GM21528 (cell line): ENCODE measurements around the gene MNT.
A peak's percentile ranks its signal among the peaks of the same experiment; 100 is the strongest.
"Not testable (repeated sequence)": the region's sequence is repeated elsewhere in the genome, so short reads cannot be mapped to it uniquely, and the experiment has no call there.

ENCODE experiments used
- ATAC-seq: cut with Tn5 transposase; IDR thresholded peaks from one replicate; pipeline ENCODE4 v1.9.1; 2021; ENCODE audit warnings: mild to moderate bottlenecking, moderate library complexity; ENCODE audit not compliant: unreplicated experiment, low FRiP score

The MNT gene, protein sequence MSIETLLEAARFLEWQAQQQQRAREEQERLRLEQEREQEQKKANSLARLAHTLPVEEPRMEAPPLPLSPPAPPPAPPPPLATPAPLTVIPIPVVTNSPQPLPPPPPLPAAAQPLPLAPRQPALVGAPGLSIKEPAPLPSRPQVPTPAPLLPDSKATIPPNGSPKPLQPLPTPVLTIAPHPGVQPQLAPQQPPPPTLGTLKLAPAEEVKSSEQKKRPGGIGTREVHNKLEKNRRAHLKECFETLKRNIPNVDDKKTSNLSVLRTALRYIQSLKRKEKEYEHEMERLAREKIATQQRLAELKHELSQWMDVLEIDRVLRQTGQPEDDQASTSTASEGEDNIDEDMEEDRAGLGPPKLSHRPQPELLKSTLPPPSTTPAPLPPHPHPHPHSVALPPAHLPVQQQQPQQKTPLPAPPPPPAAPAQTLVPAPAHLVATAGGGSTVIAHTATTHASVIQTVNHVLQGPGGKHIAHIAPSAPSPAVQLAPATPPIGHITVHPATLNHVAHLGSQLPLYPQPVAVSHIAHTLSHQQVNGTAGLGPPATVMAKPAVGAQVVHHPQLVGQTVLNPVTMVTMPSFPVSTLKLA

DNA sequence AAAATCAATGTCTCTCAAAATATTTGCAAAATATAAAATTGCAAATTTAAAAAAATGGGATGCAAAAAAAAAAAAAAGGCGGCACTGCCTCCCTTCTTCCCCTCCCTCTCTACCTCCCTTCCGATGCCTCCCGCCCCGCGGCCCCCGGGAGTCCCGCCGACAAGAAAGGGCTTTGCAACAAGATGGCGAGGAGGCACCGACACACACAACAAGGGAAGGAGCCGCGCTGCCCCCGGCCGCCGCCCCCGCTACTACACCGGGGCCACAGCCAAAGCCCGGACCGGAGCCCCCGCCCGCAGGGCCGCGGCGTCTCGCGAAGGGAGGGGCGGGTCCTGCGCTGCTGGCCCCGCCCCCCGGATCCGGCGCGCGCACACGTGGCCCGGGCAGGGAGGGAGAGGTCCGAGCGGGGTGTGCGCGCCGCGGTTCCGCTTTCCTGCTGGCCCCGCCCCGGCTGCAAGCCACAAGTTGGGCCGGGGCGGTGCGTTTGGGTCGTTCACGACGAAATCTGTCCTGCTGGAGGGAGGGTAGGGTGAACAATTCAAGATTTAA, at the start of gene MNT:
MNT (minus strand) TSS at position 184 of the 549 bp plus-strand sequence. CDS start 348 bp downstream, outside the sequence.
- peak; percentile 34 for ATAC-seq

DNA sequence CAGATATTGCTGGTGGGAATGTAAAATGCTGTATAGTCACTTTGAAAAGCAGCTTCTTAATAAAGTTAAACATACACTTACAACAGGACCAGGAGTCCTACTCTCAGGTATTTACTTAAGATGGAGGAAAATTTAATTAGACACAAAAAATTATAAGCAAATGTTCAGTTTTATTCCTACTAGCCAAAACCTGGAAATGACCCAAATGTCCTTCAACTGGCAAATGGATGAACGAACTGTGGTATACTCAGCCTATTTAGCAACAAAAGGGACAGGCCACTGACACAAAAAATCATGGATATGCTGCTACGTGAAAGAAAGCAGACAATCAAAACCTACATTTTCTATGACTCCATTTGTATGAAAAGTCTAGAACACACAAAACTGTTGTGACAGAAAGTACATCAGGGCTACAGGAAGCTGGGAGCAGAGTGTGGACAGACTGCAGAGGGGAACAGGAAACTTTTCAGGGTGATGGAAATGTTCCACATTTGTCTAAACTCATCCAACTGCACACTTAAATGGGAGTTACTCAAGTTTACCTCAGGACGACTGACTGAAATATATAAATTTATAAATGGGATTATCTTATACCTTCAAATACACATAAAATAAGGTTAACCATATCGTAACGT, 49.3 kb upstream of the MNT start:
- no peak for ATAC-seq

DNA sequence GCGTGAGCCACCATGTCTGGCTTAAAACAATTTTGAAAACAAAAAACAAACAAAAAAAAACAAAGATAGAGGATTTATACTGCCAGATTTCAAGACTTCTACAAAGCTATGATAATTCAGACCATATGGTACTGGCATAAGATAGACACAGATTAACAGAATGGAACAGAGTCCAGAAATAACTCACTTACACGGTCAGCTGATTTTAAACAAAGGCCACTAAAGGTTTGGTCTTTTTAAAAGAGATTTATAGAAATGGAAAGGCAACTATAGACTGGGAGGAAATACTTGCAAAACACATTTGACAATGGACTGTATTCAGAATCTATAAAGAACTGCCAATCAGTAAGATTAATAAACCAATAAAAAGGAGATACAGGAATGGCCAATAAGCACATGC, 48.6 kb upstream of the MNT start:
- ATAC-seq: no peak

DNA sequence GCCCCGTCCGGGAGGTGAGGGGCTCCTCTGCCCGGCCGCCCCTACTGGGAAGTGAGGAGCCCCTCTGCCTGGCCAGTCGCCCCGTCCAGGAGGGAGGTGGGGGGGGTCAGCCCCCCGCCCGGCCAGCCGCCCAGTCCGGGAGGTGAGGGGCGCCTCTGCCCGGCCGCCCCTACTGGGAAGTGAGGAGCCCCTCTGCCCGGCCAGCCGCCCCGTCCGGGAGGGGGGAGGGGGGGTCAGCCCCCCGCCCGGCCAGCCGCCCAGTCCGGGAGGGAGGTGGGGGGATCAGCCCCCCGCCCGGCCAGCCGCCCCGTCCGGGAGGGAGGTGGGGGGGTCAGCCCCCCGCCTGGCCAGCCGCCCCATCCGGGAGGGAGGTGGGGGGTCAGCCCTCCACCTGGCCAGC, 46.6 kb upstream of the MNT start:
- ATAC-seq: not testable (repeated sequence)

DNA sequence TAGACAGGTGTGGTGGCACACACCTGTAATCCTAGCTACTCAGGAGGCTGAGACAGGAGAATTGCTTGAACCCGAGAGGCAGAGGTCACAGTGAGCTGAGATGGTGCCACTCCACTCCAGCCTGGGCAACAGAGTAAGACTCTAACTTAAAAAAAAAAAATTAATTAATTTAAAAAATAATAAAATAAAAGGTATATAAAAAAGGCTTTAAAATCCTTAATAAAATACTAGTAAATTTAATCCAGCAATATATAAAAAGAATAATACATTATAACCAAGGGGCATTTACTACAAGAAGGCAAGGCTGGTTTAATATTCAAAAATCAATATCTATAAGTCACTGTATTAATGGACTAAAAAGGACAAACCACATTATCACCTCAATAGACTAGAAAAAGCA, 44.8 kb upstream of the MNT start:
- no peak for ATAC-seq

DNA sequence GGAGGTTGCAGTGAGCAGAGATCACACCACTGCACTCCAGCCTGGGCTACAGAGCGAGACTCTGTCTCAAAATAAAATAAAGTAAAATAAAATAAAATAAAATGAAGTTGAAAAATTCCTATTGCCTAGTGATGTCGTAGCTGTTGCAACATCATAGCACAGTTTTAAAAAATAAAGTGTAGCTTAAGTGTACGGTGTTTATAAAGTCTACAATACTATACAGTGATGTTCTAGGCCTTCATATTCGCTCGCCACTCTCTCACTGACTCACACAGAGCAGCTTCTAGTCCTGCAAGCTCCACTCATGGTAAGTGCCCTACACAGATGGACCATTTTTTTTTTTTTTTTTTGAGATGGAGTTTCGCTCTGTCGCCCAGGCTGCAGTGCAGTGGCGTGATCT, 43.5 kb upstream of the MNT start:
- ATAC-seq: no peak

DNA sequence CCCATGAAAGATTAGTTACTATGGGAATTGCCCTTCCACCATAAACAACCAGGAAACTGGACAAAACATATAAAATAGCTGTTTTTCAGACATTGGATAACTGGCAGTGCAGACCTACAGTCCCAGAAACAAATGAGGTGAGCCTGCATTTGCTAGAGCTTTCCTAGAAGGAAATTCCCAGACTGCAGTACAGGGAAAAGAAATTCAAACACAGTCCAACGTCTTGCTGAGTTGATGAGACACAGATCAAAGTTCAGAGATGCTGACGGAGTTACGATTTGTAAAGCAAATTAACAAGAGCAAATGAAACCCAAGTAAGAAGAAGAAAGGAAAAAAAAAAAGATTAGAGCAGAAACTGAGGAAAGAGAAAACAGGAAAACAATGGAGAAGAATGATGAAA, 41.3 kb upstream of the MNT start:
- ATAC-seq: no peak

DNA sequence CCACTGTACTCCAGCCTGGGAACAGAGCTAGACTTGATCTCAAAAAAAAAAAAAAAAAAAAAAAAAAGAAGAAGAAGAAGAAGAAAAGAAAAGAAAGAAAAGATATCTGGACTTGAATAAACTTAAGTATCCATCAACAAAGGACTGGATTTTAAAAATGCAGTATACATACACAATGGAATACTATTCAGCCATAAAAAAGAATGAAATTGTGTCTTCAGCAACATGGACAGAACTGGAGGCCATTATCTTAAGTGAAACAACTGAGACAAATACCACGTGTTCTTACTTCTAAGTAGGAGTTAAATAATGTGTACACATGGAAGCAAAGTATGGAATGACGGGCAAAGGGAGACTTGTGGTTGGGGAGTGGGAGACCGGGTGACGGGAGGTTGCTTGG, 40.1 kb upstream of the MNT start:
- ATAC-seq: no peak

DNA sequence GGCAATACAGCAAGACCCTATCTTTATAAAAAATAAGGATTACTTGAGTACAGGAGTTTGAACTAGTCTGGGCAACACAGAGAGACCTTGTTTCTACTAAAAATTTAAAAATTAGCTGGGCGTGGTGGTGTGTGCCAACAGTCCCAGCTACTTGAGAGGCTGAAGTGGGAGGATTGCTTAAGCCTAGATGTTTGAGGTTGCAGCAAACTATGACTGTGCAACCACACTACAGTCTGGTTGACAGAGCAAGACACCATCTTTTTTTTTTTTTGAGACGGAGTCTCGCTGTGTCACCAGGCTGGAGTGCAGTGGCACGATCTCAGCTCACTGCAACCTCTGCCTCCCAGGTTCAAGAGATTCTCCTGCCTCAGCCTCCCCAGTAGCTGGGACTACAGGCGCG, 39.1 kb upstream of the MNT start:
- ATAC-seq: not testable (repeated sequence)

DNA sequence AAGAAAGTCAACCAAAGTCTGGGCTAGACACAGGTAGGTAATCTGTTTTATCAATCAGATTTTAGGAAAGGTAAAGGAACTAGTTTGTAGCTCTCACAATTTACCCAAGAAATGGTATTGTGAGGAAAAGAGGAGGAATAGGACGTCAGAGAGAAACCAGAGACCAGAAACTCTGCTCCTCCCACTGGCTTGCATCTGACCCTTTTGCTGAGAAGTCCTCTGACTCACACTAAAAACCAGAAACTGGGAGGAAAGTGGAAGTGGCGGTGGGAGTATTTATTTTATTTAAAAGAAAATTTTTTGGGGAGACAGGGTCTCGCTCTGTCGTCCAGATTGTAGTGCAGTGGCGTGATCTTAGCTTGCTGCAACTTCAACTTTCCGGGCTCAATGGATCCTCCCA, 38.0 kb upstream of the MNT start:
- no peak for ATAC-seq

DNA sequence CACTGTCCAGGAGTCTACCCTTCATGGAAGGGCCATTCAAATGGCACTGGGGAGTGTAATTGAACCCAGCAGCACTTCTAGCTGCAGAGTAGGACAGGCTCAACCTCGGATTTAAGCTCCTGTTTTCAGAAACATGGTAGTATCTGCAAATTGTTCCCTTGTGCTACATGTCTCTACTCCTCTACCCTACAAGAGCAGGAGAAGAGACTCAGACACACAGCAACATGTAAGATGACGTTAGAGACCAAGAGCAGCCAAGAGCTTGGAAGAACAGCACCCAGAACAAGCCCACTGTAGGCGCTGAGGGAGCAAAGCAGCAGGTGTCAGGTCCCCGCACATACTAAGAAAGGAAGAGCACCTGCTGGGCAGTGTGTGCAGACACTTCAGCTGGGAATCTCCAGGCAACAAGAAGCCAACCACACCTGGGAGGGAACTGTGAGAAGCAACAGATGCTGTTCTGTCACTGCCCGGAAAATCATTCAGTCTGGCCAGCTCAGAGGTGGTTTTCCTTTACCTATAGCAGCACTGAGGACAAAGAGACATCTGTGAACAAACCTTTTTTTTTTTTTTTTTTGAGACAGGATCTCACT, 35.6 kb upstream of the MNT start:
- no peak for ATAC-seq

DNA sequence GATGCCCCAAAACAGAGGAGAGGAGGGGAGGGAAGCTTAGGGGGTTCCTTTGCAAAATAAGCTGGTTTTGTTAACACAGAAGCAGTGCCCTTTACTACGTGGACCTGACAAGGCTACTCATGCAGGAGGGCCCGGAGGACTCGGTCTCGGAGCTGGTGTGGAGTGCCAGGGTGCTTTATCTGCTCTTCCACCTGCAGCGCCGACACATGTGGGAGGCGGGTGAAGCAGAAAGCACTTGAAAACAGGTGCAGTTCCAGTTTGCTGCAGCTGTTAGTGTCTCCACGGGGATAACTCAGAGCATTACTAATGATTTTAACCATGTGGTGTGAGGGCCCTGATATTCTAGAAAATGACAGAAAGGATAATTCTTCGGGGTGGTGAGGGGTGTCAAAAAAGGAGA, 35.0 kb upstream of the MNT start:
- no peak for ATAC-seq

DNA sequence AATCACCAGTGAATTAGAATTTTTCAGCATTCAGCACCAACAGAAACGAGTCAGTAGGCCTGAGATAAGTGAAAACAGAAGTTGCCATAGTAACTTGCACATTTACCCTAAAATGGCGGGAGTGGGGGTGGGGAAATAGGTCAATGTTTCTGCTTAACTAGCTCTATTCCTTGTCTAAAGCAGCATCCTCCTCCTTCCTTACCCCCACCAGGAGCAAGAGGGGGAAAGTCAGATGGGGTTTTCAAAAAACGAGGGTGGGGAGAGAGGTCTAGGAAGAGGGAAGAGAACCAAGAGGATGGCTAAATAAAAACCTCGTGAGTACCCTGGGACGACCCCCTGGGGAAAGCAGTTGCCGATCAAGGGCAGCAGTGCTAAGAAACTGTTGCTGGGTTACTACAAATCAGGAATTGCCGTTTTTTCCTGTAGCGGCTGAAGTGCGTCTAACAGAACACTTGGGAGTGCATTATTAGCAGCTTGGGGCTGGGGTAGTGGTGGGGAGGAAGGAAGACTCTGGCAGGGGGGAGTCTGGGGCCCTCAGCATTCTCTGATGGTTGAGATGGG, 34.4 kb upstream of the MNT start:
- ATAC-seq: no peak

DNA sequence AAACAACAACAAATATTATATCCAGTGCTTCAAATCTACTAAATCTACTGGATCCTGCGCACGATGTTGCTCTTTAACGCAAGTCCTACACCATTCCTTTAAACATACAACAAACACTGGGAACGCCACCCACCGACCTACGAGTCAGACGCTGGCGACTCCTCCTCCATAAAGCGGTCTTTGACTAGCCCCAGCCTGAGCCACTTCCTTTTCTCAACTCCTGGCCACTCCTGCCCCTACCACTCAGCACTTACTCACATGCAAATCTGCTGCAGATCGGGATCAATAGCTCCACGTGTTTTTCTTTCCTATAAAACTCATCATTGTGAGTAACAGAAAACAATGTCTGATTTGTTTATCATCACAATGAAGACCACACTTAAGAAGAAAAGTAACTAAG, 32.8 kb upstream of the MNT start:
- no peak for ATAC-seq

DNA sequence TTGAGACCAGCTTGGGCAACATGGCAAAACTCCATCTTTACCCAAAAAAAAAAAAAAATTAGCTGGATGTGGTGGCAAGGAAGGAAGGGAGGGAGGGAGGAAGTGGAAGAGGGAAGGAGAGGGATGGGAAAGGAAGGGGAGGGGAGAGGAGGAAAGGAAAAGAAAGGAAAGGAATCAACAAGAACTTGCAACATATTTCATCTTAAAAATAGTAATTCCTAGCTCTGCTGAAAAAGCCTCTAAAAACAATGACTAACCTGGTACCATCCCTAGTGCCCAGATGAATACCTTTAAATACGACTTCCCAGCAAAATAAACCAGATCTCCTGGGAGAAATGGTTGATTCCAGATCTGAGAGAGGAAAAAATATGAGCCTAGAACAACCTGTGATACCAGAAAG, 27.1 kb upstream of the MNT start:
- ATAC-seq: no peak

DNA sequence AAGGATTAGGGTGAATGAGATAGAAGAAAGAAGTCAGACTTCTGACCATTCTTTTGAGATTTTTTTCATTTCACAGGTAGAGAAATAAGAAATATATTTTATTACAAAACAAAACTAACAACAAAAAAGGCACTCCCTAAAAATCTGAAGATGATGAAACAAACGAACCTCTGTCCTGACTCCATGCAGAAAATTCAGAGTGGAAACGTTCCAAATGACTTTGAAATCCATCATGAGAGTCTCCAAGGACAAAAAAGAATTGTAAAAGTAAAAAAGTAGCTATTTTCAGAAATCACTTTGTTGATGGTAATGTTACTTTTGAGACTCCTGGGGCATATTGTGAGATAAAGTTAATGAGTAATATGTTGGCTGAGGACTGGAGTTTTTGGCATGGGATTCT, 26.4 kb upstream of the MNT start:
- no peak for ATAC-seq

DNA sequence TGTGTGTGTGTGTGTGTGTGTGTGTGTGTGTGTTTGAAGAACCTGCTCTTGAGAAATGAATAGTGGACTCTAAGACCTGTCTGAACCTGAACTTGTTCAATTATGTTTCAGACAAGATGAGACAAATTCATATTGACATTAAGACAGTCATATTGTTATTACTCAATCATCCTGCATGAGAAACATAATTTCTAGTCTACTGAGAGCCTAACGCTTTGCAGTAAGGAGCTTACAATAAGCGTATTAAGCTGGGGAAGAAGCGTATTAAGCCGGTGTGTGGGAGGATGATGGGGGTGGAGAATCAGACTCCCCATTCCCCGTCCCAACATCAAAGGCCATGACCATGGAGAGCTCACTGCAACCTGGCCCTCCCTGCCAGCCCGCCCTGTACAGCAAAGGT, 22.4 kb upstream of the MNT start:
- ATAC-seq: no peak

DNA sequence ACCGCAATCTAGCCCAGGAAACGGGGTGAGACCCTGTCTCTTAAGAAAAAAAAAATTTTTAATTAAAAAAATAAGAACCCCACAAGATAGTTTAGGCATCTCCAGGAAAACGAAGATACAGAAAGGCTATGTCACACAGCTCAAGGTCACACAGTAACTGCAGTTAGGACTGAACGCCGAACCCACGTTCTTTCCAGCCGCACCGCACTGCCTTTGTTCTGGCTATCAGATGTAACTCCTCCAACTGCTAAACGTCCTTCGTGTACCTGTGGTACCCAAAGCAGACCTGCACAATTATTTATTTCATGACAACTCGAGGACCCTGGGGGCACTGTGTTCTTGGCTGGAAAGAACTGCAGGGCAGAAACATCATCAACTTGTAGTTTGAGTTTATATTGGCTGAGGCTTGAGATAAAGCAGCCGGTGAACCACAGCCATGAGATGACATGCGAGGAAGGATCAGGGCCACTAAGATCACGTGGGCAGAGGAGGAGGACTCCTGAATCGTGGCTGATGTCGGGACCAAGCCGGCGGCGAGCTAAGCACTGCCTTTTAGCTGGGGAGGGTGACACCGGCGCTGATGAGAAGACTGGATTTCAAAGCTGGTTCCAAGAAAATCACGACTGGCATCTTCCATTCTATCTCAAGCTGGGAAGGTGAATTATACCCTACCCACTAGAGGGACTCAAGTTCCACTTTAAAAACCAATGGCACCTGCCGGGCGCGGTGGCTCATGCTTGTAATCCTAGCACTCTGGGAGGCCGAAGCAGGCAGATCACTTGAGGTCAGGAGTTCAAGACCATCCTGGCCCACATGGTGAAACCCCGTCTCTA, 20.7 kb upstream of the MNT start:
- no peak for ATAC-seq

DNA sequence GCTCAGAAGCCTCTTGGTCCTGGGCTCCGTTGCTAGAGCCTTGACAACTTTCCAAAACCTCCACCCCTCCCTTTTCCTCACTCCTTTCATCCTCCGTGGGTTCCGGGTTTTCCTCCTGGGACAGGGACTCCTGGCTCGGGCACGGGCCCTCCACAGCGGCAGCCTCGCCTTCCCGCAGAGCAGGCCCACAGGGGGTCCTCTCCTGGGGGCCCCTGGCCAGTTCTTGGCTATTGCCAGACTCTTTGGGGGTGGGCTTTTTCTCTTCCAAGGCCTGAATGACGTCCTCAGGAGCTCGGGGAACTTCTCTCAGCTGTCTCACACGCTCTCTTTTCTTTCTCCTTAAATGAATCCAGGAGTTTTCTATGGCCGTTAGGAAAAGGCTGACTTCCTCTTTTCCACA, 19.3 kb upstream of the MNT start:
- ATAC-seq: no peak

DNA sequence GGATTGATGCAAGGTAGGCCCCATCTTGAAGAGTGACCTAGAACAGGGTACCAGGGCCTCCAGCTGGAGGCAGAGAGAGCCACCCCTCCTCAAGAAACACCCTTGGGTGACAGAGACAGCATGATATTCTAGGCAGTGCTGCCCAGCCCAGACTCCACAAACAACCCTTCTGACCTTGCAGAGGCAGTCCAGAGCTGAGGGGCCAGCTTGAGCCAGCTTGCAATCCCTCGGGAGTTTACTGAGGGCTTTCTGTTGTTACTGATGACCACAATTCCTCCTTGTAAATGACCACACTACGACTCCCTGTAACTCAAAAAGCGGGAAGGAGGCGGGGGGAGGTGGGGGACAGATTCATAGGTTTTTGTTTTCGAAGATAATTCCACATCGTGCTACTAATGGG, 18.6 kb upstream of the MNT start:
- ATAC-seq: no peak
